Neural crest cell (in vitro differentiated cells): Measurements from ENCODE around the gene CDK12. TPM values are rescaled to one million over a fixed set of nuclear protein-coding genes. Genes with fewer than 3 reads are reported as not detected.
"Not testable (repeated sequence)": the region's sequence is repeated elsewhere in the genome, so short reads cannot be mapped to it uniquely, and the experiment has no call there.

Experiments
- DNase-seq: peaks from one replicate; pipeline ENCODE4 v3.0.0; 2021; ENCODE audit warnings: low read depth, mixed read lengths, low spot score
- H3K27ac Mint-ChIP-seq: one replicate; pipeline ENCODE4 v1.8.0; 2021; ENCODE audit warnings: mild to moderate bottlenecking, mixed read lengths; ENCODE audit not compliant: unreplicated experiment
- H3K27me3 Mint-ChIP-seq: 2 replicates; pipeline ENCODE4 v1.8.0; 2021; ENCODE audit warnings: low read depth, mild to moderate bottlenecking, mixed read lengths
- H3K36me3 Mint-ChIP-seq: 2 replicates; pipeline ENCODE4 v1.8.0; 2021; ENCODE audit warnings: low read depth, mild to moderate bottlenecking, mixed read lengths
- H3K4me1 Mint-ChIP-seq: 2 replicates; pipeline ENCODE4 v1.8.0; 2021; ENCODE audit warnings: mixed read lengths
- H3K4me3 Mint-ChIP-seq: one replicate; pipeline ENCODE4 v1.8.0; 2021; ENCODE audit warnings: mild to moderate bottlenecking, mixed read lengths
- H3K9me3 Mint-ChIP-seq: 2 replicates; pipeline ENCODE4 v1.8.0; 2021; ENCODE audit warnings: mixed read lengths
- CTCF ChIP-seq: fragments of 200-600 bp; sonication (generic); conservative IDR thresholded peaks from 2 replicates; pipeline ENCODE4 v1.5.0; 2021; ENCODE audit warnings: antibody characterized with exemption, mild to moderate bottlenecking
- long read RNA-seq: library from polyadenylated mRNA; unstranded; transcript quantifications from one replicate; pipeline ENCODE4 v2.0.0, GENCODE V29; 2020
- total RNA-seq: library from RNA; stranded (reverse); gene quantifications from 2 replicates; pipeline ENCODE4 v1.2.1, GENCODE V29; 2021

Gene CDK12
- 69.1 and 69.8 TPM in 2 replicates for total RNA-seq
- long read RNA-seq, transcript CDK12-208 (1 exons, 1,963 nt), result major isoform, 9 of 12 reads
- long read RNA-seq, partial matches to known transcripts, result 2 of 12 reads
- long read RNA-seq, other reads (novel, unspliced or antisense), result 1 of 12 reads

DNA sequence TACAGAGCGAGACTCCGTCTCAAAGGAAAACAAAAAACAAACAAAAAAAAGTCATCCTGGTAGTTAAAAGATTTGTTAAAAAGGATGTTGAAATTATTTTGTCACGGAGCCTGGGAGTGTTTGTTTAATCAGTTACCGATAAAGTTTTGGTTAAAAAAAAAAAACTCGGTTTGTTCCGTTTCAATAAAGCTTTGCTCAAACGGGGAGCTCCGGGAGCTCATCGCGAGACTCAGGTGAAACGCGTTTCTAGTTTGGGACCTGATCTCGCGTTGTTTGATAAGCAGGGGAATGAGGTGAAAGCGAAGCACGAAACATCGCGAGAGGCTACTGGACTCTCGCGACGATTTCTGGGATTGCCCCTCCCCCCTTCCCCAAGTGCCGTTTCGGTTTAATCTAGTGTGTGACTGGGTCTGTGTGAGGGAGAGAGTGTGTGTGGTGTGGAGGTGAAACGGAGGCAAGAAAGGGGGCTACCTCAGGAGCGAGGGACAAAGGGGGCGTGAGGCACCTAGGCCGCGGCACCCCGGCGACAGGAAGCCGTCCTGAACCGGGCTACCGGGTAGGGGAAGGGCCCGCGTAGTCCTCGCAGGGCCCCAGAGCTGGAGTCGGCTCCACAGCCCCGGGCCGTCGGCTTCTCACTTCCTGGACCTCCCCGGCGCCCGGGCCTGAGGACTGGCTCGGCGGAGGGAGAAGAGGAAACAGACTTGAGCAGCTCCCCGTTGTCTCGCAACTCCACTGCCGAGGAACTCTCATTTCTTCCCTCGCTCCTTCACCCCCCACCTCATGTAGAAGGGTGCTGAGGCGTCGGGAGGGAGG, at the start of gene CDK12:
Gene CDK12 (plus strand): TSS at position 374 of the 813 bp plus-strand sequence. CDS start 586 bp downstream, outside the sequence.
- no peak for TF ChIP-seq CTCF
- Mint-ChIP-seq H3K27me3 (peaks cover 3% of the 10 kb centered on the region), H3K27ac (peak within 1 kb of the TSS; percentile 97), H3K9me3 (no peaks in the 10 kb centered on the region), H3K4me3 (peak within 1 kb of the TSS; percentile 99), H3K4me1 (peaks cover 42% of the 10 kb centered on the region), H3K36me3 (peaks cover 7% of the 10 kb centered on the region)
- peak; percentile 92 for DNase-seq

DNA sequence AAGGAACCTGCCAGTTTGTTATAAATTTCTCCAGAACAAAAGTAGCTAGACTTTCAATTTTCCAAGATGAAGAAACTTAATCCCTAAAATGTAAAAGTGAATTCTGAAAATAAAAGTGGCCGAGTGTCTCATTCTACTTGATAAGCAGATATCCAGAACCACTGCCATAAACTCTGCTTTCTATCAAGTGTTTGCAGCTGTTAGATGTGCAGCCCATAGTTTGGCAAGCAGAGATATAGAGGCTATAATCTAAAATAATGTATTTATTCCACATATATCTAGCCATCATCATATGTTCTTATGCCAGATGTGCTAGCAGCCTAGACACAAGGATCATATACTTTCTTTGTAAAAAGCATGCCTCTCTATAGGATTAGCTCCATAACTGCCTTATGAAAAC, 45.1 kb upstream of the CDK12 start:
- Mint-ChIP-seq H3K4me1 (no peaks in the 10 kb centered on the region), H3K27me3 (no peaks in the 10 kb centered on the region), H3K4me3 (no peak overlapping the region), H3K27ac (no peak overlapping the region), H3K9me3 (no peaks in the 10 kb centered on the region), H3K36me3 (peaks cover 12% of the 10 kb centered on the region)
- TF ChIP-seq CTCF, result no peak
- no peak for DNase-seq

- Mint-ChIP-seq H3K4me3 (no peak overlapping the region), H3K36me3 (peaks cover 11% of the 10 kb centered on the region), H3K4me1 (no peaks in the 10 kb centered on the region), H3K27ac (no peak overlapping the region), H3K9me3 (no peaks in the 10 kb centered on the region), H3K27me3 (no peaks in the 10 kb centered on the region)
- no peak for DNase-seq
- no peak for TF ChIP-seq CTCF
Observed at GRCh38 chr17:39429600-39429999, 31.7 kb upstream of the CDK12 start.

DNA sequence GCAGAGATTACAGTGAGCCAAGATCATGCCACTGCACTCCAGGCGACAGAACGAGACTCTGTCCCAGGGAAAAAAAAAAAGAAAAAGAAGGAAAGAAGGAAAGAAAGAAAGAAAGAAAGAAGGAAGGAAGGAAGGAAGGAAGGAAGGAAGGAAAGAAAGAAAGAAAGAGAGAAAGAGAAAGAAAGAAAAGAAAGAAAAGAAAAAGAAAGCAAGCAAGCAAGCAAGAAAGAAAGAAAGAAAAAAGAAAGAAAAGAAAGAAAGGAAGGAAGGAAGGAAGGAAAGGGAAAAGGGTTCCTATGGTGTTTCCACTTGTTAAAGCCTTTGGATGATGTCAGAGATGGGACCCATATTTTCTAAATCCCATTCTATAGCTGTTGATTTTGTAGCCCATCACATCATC, 21.4 kb upstream of the CDK12 start:
- H3K36me3 Mint-ChIP-seq, DNase-seq: not testable (repeated sequence)

DNA sequence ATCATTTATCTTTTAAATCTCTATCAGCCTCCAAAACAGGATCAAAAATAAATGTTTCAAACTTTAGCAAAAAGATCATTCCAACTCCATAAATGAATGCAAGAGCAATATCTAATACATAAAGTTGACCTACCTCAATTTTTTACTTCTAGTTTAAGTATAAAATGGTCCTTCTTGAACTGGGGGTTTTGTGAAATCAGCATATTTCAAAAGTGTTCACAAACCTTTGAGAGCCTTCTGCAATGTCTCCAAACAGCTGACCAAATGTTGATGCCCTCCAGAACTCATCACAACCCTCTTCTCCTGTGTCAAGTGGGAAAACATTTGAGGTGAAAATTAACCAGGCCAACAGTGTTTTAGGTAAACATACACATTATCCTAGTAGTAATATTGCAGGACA, 18.0 kb upstream of the CDK12 start:
- Mint-ChIP-seq H3K27me3 (no peaks in the 10 kb centered on the region), H3K4me3 (no peak overlapping the region), H3K36me3 (peaks cover 10% of the 10 kb centered on the region), H3K9me3 (no peaks in the 10 kb centered on the region), H3K27ac (no peak overlapping the region), H3K4me1 (no peaks in the 10 kb centered on the region)
- DNase-seq, result no peak
- no peak for TF ChIP-seq CTCF

More for the DNA sequence above, 21.4 kb upstream of the CDK12 start:
- not testable (repeated sequence) for H3K4me1 Mint-ChIP-seq, H3K27ac Mint-ChIP-seq, H3K4me3 Mint-ChIP-seq, H3K9me3 Mint-ChIP-seq, H3K27me3 Mint-ChIP-seq

- no peaks in the 10 kb centered on the region for H3K9me3 Mint-ChIP-seq
- H3K4me1 Mint-ChIP-seq, result peaks cover 14% of the 10 kb centered on the region
- H3K27ac Mint-ChIP-seq, result no peak overlapping the region
- no peaks in the 10 kb centered on the region for H3K27me3 Mint-ChIP-seq
- no peak for DNase-seq
- no peak for TF ChIP-seq CTCF
- peak overlapping the region; percentile 73 for H3K4me3 Mint-ChIP-seq
- H3K36me3 Mint-ChIP-seq, result peaks cover 6% of the 10 kb centered on the region
Observed at GRCh38 chr17:39447561-39447960, 13.7 kb upstream of the CDK12 start.
